Muscle layer of colon (tissue), 2 donors: ENCODE measurements around the gene LARP1B.
"Not testable (repeated sequence)": the region's sequence is repeated elsewhere in the genome, so short reads cannot be mapped to it uniquely, and the experiment has no call there.

ENCODE experiments used
- H3K27ac ChIP-seq: one replicate; pipeline ENCODE4 v1.7.0; 2013; ENCODE audit warnings: low read depth, mild to moderate bottlenecking, low read length, moderate library complexity
- H3K27me3 ChIP-seq, 2 donors: one replicate each; pipeline ENCODE4 v1.7.0; 2013; ENCODE audit warnings: low read length in 2 of 2, mild to moderate bottlenecking in 2 of 2; ENCODE audit not compliant: insufficient read depth in 2 of 2, control insufficient read depth in 1 of 2
- H3K36me3 ChIP-seq: one replicate; pipeline ENCODE4 v1.7.0; 2013; ENCODE audit warnings: mild to moderate bottlenecking, low read length; ENCODE audit not compliant: insufficient read depth
- H3K4me1 ChIP-seq: one replicate; pipeline ENCODE4 v1.7.0; 2013; ENCODE audit warnings: mild to moderate bottlenecking, low read length; ENCODE audit not compliant: insufficient read depth
- H3K4me3 ChIP-seq, 2 donors: one replicate each; pipeline ENCODE4 v1.7.0; 2013; ENCODE audit warnings: low read length in 2 of 2, low read depth in 1 of 2, mild to moderate bottlenecking in 1 of 2, moderate library complexity in 1 of 2
- H3K9ac ChIP-seq: one replicate; pipeline ENCODE4 v1.7.0; 2013; ENCODE audit warnings: low read length
- H3K9me3 ChIP-seq: one replicate; pipeline ENCODE4 v1.7.0; 2013; ENCODE audit warnings: mild to moderate bottlenecking, low read length
- donor health status: abdominal sarcoma.
- donor health status: Adenocarcinoma of cecum.

LARP1B gene

DNA sequence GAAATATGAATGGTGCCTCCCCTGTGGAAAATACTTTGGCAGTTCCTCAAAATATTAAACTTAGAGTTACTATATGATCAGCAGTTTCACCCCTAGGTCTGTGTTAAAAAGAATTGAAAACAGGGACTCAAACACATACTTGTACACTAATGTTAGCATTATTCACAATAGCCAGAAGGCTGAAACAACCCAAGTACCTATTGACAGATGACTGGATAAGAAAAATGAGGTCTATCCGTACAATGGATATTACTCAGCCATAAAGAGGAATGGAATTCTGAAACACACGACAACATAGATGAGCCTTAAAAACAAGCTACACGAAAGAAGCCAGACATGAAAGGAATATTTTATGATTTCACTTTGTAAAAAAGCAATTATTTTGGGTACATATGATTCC, 171.6 kb downstream of the LARP1B start:
- no peaks in the 10 kb centered on the region for H3K9me3 ChIP-seq
- no peak overlapping the region for H3K27ac ChIP-seq
- H3K4me3 ChIP-seq, result no peak overlapping the region

DNA sequence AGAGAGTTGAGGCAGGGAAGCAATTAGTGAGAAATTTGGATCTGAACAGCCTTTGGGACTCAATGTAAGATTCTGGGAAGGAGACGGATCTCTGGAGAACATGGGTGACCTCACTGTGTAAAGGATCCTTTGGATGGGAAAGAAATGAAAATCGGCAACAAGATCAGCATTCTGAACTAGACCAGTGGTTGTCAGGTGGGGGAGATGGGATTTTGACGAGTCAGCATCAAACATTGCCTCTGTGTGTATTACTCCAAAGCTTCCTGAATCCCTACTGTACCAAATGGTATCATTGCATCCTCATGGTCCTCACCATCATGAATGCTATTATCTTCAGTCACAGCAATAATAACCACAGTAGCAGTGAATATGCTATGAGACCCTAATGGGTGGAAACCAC, 173.7 kb downstream of the LARP1B start:
- Histone ChIP-seq H3K4me1 (no peaks in the 10 kb centered on the region), H3K9me3 (no peaks in the 10 kb centered on the region), H3K27ac (no peak overlapping the region), H3K9ac (no peak overlapping the region), H3K4me3 (no peak overlapping the region), H3K27me3 (no peaks in the 10 kb centered on the region), H3K36me3 (no peaks in the 10 kb centered on the region)

More for the DNA sequence above, 171.6 kb downstream of the LARP1B start:
- no peak overlapping the region for H3K9ac ChIP-seq
- H3K36me3 ChIP-seq, result no peaks in the 10 kb centered on the region
- H3K27me3 ChIP-seq, result no peaks in the 10 kb centered on the region
- H3K4me1 ChIP-seq, result no peaks in the 10 kb centered on the region

DNA sequence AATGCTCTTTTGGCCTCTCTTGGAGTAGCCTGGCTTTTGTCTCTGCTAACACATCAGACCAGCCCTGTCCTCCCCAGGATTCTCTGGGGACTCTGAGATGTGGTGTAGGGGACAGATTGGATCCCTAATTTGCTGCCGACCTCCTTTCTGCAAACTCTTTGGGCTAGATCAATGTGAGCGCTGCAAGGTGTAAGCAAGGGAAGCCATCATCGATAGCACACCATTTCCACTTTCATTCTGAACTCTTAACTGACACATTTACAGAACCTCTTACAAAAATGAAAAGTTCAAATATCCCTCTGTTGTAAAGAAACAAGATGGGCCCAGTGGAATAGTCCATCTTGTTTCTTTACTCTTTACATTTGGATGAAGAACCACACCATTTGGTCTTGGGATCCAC, 179.9 kb downstream of the LARP1B start:
- H3K27me3 ChIP-seq, result no peaks in the 10 kb centered on the region
- H3K36me3 ChIP-seq, result no peaks in the 10 kb centered on the region
- no peaks in the 10 kb centered on the region for H3K4me1 ChIP-seq
- H3K4me3 ChIP-seq, result no peak overlapping the region
- H3K27ac ChIP-seq, result no peak overlapping the region
- no peaks in the 10 kb centered on the region for H3K9me3 ChIP-seq
- no peak overlapping the region for H3K9ac ChIP-seq

DNA sequence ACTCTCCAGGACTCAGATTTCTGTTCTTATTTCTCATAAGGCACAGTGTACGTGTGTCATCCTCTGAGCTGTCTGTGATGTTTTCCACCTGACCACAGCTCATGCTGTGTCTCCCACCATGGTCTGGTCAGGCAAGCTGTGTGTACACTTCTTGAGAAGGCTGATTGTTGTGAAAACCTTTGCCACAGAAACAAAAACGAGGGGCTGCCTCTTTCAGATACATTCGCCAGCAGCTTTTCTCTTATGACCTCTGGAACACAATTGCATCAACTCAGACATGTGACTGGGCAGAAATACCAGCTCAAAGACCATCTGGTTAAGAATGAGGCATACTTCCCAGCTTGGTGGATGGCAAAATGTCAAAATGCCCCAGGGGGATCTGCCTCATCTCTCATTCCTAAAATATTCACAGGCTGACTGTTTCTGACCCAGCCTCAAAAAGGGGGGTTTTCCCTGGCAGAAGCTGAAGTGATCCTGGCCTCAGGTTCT, 180.4 kb downstream of the LARP1B start:
- H3K27ac ChIP-seq, result no peak overlapping the region
- no peaks in the 10 kb centered on the region for H3K27me3 ChIP-seq
- H3K9me3 ChIP-seq, result no peaks in the 10 kb centered on the region
- no peak overlapping the region for H3K4me3 ChIP-seq
- no peaks in the 10 kb centered on the region for H3K4me1 ChIP-seq
- H3K9ac ChIP-seq, result no peak overlapping the region
- no peaks in the 10 kb centered on the region for H3K36me3 ChIP-seq

DNA sequence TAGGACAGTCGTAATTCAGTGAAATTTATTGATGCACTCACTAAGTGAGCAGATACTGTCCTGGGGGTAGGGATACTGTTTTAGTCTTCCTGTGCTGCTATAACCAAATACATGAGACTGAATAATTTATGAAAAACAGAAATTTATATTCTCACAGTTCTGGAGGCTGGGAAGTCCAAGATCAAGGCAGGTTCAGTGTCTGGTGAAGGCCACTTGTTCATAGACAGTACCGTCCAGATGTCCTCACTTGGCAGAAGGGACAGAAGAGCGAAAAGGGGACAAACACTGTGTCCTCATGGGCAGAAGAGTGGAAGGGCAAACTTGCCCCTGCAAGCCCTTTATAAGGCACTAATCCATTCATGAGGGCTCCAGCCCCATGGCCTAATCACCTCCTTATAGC, 180.9 kb downstream of the LARP1B start:
- Histone ChIP-seq H3K9me3 (no peaks in the 10 kb centered on the region), H3K4me1 (no peaks in the 10 kb centered on the region), H3K36me3 (no peaks in the 10 kb centered on the region), H3K27ac (no peak overlapping the region), H3K27me3 (no peaks in the 10 kb centered on the region), H3K4me3 (no peak overlapping the region), H3K9ac (no peak overlapping the region)

DNA sequence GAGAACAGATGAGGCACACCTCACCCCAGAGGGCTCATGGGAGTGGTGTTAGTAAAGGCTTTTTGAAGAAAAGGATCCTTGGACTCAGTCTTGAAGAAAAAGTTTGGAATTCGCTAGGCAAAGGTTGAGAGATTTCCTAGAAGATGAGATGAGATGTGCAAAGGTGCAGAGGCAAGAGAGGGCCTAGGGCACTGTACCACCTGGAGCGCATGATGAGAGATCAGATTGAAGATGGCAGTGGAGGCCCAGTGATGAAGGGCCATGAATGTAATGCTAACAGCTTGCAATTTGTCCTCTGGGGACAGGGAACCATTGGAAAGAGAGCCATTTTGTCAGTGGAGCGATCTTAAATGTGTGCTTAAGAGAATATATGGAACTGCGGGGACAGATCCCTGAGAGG, 181.5 kb downstream of the LARP1B start:
- H3K36me3 ChIP-seq, result no peaks in the 10 kb centered on the region
- no peaks in the 10 kb centered on the region for H3K4me1 ChIP-seq

DNA sequence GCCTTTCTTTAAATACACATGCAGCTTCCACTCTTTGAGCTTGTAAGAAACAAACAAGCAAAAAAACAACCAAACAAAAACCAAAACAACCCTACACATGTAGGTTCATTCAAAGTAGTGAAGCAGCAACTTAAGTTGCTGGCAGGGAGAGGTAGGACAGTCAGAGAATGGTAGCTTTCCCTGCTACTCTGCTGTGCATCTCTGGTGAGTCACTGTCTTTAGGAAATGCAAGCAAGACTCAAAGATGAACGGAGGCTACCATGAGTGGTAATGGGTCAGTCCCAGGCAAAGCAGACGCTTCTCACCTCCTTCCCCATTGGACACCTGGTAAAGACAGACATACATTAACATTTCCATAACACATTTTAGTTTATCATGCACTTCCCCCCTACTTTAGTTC, 183.3 kb downstream of the LARP1B start:
- H3K36me3 ChIP-seq, result no peaks in the 10 kb centered on the region
- no peak overlapping the region for H3K4me3 ChIP-seq
- no peaks in the 10 kb centered on the region for H3K27me3 ChIP-seq
- no peaks in the 10 kb centered on the region for H3K9me3 ChIP-seq
- H3K4me1 ChIP-seq, result no peaks in the 10 kb centered on the region
- no peak overlapping the region for H3K27ac ChIP-seq
- no peak overlapping the region for H3K9ac ChIP-seq

More for the DNA sequence above, 181.5 kb downstream of the LARP1B start:
- no peaks in the 10 kb centered on the region for H3K27me3 ChIP-seq
- no peak overlapping the region for H3K4me3 ChIP-seq
- no peaks in the 10 kb centered on the region for H3K9me3 ChIP-seq
- no peak overlapping the region for H3K9ac ChIP-seq
- H3K27ac ChIP-seq, result no peak overlapping the region

DNA sequence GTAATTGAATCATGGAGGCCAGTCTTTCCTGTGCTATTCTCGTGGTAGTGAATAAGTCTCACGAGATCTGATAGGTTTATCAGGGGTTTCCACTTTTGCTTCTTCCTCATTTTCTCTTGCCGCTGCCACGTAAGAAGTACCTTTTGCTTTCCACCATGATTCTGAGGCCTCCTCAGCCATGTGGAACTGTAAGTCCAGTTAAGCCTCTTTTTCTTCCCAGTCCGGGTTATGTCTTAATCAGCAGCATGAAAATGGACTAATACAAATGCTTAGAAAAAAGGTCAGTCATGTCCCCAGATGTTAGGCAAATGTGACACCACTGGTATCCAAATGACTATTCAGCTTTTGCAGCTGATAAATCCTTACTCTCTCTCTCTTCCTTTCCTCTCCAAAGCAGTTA, 184.3 kb downstream of the LARP1B start:
- not testable (repeated sequence) for H3K4me1 ChIP-seq, H3K27ac ChIP-seq, H3K4me3 ChIP-seq, H3K9ac ChIP-seq, H3K27me3 ChIP-seq, H3K9me3 ChIP-seq, H3K36me3 ChIP-seq

DNA sequence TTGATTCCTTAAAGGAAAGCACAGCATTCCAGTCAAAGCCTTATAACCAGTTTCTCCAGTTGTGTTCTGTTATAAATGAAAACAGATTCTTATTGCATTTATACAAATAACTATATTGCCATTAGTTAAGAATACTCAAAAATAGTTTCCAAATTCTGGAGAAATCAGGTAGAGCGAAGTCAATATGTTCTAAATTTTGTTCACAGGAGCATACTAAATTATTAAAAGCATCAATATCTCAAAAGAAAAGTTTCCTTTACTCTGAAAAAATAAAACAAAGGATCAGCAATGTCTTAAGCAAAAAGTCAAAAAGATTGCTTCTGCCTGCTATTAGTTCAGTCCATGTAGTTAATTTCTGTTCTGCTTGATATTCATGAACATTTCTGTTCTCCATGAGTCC, 186.8 kb downstream of the LARP1B start:
- Histone ChIP-seq H3K9ac (no peak overlapping the region), H3K4me3 (no peak overlapping the region), H3K36me3 (no peaks in the 10 kb centered on the region), H3K27me3 (no peaks in the 10 kb centered on the region), H3K27ac (no peak overlapping the region), H3K9me3 (no peaks in the 10 kb centered on the region), H3K4me1 (no peaks in the 10 kb centered on the region)

DNA sequence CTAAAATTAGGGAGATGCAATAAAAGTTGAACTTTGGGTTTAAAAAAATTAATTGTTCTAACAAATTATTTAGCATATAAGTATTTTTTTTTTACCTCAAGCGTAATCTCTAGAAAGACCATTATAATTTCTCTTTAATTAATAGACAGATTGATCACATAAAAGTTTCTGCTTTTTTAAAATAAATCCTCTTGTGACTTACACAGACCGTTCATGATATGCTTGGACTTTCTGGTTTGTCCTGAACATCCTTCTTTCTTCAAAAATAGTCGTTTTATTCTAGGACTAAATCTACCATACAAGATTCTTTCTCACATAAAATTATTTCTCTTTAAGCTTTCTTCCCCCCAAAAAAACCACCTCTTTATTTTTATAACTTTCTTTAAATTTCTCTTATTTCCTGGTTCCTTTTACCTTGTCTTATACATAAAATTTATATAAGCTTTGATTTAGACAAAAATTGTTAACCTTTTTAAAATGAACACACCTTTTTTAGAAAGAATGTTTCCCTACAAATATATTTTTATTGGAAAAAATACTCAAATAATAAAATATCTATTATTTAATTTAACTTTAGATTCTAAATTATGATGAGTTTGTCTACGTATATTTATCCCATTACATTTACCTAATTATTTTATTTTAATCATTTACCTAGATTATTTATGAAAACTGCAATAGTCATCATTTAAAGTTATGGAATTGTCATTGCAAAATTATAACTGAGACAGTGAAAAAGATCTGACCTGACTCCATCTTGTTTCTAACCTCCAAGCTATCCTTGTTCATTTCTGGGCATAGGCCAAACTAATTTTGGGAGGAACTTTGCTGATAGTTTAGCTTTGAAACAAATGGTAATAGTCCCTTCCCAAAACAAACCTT, 188.9 kb downstream of the LARP1B start:
- Histone ChIP-seq H3K9ac (no peak overlapping the region), H3K4me1 (no peaks in the 10 kb centered on the region), H3K4me3 (no peak overlapping the region), H3K36me3 (no peaks in the 10 kb centered on the region), H3K27ac (no peak overlapping the region), H3K27me3 (no peaks in the 10 kb centered on the region), H3K9me3 (no peaks in the 10 kb centered on the region)

DNA sequence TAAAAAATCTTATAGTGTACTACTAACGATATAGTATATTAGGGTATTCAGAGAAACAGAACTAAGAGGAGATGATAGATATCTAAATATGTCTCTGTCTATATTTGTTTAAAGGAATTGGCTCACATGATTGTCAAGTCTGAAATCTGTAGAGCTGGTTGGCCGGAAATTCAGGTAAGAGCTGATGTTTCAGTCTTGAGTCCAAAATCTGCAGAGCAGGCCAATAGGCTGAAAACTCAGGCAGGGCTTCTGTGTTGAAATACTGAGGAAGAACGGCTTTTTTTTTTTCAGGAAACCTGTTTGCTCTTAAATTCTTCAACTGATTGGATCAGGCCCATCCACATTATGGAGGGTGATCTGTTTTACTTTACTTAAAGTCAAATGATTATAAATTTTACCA, 194.8 kb downstream of the LARP1B start:
- H3K4me1 ChIP-seq, result no peaks in the 10 kb centered on the region
- H3K27me3 ChIP-seq, result no peaks in the 10 kb centered on the region
- H3K9ac ChIP-seq, result no peak overlapping the region
- no peaks in the 10 kb centered on the region for H3K9me3 ChIP-seq
- no peak overlapping the region for H3K4me3 ChIP-seq
- no peak overlapping the region for H3K27ac ChIP-seq
- H3K36me3 ChIP-seq, result no peaks in the 10 kb centered on the region

DNA sequence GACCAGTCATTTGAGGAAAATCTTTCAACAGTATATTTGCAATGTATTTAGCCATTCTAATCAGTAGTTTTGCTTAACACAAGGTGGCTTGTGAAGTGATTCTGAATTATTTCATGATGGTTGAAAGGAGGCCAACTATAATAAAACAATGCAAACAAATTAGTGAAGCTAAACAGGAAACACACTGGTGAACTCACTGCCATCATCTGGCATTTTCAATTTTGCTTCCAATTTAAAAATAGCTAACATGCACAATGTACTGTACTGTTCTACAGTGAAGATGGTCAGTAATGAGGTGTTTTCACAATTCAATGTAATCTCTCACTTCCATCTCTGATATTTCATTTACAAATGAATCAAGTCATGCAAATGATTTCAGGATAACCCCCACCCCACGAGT, 195.4 kb downstream of the LARP1B start:
- no peaks in the 10 kb centered on the region for H3K9me3 ChIP-seq
- H3K9ac ChIP-seq, result no peak overlapping the region
- no peaks in the 10 kb centered on the region for H3K36me3 ChIP-seq
- no peak overlapping the region for H3K27ac ChIP-seq
- no peaks in the 10 kb centered on the region for H3K4me1 ChIP-seq
- no peak overlapping the region for H3K4me3 ChIP-seq
- H3K27me3 ChIP-seq, result no peaks in the 10 kb centered on the region
